NCI-H526 (cell line): ENCODE measurements around the gene PAK4.
A peak's percentile ranks its signal among the peaks of the same experiment; 100 is the strongest.
"Not testable (repeated sequence)": the region's sequence is repeated elsewhere in the genome, so short reads cannot be mapped to it uniquely, and the experiment has no call there.

Source experiments
- DNase-seq, 2 experiments: peaks; one replicate each; lab custom pipeline; 2025; lab: John Stamatoyannopoulos, UW

The PAK4 gene

GRCh38 chr19:39100500-39101166 is 25.0 kb upstream of the PAK4 start:
- DNase-seq, result no peak

DNA sequence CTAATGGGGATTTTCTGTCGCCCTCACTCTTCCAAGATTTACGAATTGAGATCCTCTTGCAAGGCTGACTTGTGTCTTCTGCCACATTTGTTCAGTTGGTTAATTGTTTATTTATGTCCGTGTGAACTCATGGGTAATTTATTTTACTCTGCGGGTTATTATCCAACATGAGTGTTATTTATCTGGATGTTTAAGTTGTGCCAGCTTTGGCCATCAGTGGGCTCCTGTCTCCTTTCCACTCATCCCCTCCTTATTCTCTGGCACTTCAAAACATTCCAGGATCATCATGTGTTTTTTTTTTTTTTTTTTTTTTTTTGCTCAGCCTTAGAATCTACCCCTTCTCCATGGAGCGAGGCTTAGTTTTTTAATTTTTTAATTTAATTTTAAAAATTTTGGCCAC is 22.4 kb upstream of the PAK4 start:
- no peak for DNase-seq

DNA sequence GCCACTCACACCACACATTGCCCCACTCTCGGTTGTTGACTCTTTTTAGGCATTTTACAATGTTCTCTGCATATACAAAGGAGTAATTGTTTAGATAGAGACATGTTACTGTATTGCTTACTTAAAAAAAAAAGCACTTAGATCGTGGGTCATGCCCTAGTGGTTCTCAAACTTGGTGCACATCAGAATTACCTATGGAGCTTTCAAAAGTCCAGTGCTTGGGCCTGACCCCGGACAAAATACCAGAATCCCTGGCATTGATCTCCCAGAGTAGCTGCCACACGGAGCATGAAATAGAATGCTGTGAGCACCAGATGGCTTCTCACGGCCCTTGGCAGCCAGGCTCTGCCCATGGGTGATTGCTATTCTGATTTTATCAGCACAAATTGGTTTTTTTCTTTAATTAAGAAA is 21.4 kb upstream of the PAK4 start:
- no peak for DNase-seq

DNA sequence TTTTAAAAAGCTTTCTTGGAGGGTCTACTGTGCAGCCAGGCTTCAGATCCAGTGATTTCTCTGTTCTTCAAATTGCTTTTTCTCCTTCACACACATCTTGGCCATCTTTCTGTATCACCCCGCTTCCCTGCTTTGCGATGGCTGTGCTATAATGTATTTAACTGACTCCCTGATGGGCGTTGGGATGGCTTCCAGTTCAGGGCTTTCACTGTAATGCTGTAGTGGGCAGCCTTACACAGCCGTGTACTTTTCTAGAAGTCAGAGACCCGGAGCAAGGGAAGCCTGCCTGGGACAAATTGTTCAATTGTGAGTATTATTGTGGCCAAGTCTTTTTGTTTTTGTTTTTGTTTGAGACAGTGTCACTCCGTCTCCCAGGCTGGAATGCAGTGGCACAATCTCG is 19.4 kb upstream of the PAK4 start:
- no peak for DNase-seq

DNA sequence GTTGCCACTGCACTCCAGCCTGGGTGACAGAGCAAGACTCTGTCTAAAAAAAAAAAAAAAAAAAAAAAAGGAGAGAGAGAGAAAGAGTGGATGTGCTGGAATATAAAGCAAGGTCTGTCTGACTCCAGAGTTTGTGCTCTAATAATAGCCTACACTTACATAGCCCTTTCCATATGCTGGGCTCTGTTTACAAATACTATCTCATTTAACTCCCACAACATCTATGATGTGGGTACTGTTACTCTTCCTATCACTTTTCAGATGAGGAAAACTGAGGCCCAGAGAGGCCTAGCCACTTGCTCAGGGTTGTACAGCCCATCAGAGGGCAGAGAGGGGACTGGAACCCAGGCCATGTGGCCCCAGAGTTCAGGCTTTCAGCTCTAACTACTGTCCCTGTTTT is 15.9 kb upstream of the PAK4 start:
- no peak for DNase-seq

DNA sequence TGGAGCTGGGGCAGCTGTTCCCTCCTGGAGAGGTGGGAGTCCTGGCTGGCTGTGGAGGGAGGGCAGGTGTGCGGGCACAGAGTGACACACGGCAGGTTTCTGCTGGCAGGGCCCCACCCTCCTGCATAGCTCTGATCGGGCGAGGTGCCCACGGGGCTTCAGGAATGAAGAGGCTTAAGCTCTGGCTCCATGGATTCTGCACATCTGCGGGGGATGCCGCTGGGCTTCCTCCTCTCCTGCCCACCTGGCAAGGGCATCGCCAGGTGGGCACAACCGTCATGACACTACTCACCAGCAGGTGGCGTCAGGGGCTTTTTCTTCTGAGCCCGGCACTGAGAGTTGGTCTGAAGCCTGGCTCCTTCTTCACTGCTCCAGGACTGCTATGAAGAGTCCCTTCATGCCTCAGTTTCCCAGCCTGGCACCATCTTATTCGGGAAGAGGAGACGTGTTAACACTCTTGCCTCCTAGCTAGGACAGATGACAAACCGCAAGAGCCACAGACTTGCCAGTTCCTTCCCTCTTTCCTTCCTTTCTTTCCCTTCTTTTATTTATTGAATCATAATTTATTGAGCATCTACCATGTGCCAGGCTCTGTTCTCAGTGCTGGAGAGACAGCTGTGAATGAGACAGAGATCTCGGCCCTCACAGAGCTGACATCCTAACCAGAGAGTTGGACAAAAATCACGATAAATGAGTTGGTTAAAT is 15.2 kb upstream of the PAK4 start:
- peak; percentile 54 to 87 for DNase-seq

DNA sequence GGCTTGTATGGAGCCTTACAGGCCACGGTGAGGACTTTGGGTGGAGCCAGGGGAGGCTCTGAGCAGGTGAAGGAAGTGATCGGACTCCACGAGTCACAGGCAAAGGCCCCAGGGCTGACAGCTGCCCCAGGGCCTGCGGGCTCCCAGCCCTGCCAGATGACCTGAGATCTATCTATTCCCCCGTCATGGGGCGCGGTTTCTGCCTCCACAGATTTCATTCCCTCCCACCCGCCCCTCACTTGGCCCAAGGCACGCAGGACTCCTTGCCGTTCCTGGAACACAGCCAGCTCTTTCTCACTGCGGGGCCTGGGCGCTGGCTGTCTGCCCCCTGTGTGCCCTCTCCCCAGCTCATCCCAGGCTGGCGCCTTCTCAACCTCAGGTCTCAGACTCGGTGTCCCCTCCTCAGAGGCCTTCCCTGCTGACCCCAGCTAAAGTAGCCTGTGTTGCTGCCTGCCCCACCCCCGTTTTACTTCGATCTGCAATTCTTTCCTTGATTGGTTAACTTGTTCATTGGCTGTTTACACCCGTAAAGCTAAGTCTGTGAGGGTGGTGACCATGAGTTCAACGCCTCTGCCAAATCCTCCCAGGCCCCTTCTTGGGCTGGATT is 13.9 kb upstream of the PAK4 start:
- DNase-seq, result no peak

DNA sequence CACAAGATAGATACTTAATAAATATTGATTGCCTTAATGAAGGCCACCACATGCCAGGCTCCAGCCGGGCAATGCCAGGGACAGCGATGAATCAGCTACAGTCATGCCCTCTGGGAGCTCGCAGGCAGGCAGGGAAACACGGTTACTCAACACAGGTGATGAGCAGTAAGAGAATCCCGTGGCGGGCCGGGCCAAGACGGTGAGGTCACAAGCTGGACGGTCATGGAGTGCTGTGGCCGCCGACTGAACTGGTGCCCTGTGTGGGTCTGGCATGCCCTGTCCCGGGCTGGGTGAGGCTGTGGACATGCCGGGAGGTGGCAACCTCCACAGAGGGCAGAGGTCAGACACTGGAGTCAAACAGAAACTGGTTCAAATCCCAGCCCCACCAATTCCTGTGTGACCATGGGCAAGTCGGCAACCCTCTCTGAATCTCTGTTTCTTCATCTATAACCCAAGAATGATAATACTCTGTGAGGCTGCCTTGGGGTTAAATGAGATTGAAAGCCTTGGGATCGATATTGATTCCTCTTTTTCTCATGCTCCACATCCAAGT is 13.2 kb upstream of the PAK4 start:
- DNase-seq, result no peak

GRCh38 chr19:39113199-39113598 is 12.4 kb upstream of the PAK4 start:
- DNase-seq, result no peak

GRCh38 chr19:39115105-39115847 is 10.3 kb upstream of the PAK4 start:
- DNase-seq, result no peak

DNA sequence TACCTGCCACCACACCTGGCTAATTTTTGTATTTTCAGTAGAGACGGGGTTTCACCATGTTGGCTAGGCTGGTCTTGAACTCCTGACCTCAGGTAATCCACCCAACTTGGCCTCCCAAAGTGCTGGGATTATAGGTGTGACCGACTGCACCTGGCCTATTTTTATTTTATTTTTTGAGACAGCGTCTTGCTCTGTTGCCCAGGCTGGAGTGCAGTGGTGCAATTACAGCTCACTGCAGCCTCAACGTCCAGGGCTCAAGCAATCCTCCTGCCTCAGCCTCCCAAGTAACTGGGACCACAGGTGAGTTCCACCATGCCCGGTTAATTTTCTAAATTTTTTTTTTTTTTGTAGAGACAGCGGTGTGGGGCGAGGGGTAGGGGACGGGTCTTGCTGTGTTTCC is 8.6 kb upstream of the PAK4 start:
- not testable (repeated sequence) for DNase-seq

DNA sequence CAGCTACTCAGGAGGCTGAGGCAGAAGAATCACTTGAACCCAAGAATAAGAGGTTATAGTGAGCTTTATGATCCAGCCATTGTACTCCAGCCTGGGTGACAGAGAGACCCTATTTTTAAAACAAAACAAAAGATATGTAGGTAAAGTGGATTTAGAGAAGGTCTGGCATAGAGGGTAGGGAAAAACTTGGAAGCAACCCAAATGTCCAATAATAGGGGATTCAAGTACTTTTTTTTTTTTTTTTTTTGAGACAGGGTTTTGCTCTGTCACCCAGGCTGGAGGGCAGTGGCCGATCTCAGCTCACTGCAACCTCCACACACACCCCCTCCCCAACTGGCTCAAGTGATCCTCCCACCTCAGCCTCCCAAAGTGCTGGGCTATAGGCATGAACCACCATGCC is 5.8 kb upstream of the PAK4 start:
- no peak for DNase-seq

DNA sequence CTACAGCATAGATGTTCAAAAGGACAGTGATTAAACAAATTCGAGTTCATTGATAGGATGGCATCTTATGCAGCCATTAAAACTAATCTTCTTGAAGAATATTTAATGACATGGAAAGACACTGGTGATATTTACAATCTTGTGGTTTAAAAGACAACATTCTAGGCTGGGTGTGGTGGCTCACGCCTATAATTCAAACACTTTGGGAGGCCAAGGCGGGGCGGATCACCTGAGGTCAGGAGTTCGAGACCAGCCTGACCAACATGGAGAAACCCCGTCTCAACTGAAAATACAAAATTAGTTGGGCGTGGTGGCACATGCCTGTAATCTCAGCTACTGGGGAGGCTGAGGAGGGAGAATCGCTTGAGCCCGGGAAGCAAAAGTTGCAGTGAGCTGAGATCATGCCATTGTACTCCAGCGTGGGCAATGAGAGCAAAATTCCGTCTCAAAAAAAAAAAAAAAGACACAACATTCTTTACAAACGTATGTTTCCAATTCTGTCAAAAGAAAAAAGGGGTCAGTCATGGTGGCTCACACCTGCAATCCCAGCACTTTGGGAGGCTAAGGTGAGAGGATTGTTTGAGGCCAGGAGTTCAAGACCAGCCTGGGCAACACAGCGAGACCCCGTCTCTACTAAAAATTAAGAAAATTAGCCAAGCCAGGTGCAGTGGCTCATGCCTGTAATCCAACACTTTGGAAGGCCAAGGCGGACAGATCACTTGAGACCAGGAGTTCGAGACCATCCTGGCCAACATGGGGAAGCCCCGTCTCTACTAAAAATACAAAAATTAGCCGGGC is 2.5 kb upstream of the PAK4 start:
- no peak for DNase-seq

GRCh38 chr19:39124136-39124764 is 1.3 kb upstream of the PAK4 start:
- DNase-seq, result no peak

DNA sequence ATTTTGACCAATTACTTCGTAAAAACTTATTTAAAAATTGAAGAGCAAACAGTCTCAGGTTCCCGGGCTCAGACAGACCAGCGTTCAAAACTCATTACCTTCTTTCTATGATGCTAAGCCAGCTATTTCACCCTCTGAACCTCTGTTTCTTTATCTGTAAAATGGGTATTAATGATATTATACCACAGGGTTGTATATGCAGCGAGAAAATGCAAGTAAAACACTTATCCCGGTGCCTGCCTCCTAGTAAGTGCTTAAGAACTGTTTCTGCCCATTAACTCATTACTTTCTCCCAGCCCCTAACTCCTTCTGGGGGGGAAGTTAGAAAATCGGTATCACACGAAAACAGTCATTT is 410 bp upstream of the PAK4 start:
- DNase-seq, result no peak

GRCh38 chr19:39126312-39127187 is 964 bp downstream of the PAK4 start:
- DNase-seq, result peak; percentile 62 to 85

GRCh38 chr19:39127812-39128515 is 2.4 kb downstream of the PAK4 start:
- DNase-seq, result no peak

- DNase-seq, result no peak
These were observed 3.0 kb downstream of the PAK4 start for GRCh38 chr19:39128516-39129079.

- no peak for DNase-seq
These were observed 3.5 kb downstream of the PAK4 start for GRCh38 chr19:39129116-39129515.
